Measurements from ENCODE around the gene NBPF1.
A peak's percentile ranks its signal among the peaks of the same experiment; 100 is the strongest.
"Not testable (repeated sequence)": the region's sequence is repeated elsewhere in the genome, so short reads cannot be mapped to it uniquely, and the experiment has no call there.

The NBPF1 gene

GRCh38 chr1:16641159-16641975, 28.0 kb upstream of the NBPF1 start:
- not testable (repeated sequence) for DNase-seq

DNA sequence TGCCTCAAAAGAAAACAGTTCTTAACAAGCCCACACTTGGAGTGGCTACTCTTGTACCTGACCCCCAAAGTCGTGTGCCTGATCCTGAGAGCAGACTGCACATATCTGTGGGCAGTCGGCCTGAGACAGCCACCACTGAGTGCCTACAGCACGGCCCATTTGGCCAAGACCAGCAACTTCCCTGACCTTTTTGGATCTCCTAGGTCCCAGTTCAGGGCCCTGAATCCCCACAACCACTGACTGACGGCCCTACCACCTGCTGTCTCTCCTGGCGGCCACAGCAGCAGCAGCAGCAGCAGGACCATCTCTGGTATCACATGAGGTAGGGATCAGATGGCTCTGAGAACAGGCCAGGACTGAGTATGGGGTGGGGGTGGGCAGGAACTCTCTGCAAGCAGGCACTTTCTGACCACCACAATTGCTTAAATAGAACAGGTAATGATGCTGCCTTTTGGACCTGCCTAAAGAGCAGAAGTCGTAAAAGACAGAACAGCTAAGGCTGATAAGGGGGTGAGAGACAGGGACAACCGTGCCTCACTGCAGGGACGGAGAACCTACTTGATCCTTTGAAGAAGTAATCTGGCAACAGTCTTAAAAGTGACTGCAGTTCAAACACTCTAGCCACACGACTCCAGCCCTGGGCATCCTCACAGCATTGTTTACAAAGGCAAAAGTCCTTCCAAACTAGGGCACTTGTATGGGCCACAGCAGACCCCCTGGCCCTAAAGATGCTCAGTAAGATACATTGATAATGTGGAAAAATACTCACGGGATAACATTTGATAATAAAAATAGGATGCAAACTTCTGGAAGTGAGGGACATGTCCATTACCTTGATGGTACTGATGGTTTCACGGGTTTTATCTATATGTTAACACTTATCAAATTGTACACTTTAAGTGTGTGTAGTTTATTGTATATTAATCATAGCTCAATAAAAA, 26.0 kb upstream of the NBPF1 start:
- DNase-seq = not testable (repeated sequence)

DNA sequence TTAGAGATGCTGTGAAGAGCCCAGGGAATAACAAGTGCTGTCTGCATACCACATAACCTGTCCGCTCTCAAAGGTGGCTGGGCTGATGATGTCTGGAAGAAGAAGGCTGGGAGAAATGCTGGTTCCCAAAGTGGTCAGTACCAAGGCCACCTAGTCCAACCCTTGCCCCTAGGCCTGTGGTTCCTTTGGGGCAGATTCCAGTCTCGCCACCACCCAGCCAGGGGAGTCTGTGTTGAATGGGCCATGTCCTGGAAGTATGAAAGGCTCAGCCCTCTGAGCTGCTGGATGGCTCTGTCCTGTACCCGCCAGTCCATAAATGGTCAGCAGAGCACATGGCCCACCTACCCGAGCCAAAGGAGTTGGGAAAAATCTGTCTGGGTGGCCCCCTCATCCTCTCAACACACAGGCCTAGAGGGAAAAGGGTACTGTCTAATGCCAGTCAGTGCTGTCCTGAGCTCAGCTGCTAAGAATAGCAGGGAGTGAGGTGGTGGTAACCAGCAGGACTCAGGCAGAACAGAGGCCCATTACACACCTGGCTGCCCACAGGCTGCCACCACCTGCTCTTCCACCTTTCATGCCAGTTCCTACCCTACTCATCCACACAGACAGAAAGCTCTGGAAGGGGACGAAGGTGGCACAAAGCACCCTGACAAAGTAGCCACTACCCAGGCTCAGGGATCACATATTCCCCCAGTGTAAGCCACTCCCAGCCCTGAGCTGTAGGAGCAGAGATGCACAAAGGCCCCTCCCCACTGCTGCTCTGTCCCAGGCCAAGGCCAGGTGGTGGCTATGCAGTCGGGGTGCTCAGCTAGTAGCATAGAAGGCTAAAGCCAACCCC, 24.8 kb upstream of the NBPF1 start:
- not testable (repeated sequence) for DNase-seq

DNA sequence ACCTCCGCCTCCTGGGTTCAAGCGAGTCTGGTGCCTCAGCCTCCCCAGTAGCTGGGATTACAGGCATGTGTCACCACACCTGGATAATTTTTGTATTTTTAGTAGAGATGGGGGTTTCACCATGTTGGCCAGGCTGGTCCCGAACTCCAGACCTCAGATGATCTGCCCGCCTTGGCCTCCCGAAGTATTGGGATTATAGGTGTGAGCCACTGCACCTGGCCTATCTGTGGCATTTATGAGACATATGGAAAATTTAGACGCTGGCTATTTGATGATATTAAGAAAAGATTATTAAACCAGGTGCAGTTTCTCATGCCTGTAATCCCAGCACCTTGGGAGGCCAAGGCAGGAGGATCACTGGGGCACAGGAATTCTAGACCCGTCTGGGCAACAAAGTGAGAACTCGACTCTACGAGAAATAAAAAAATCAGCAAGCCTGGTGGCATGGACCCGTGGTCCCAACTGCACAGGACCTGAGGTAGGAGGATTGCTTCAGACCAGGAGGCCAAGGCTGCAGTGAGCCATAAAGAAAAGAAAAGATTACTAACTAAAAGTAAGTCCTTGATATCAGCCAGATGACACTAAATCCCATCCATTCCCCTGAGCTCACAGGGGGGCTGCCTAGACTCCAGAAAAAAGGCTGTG, 23.3 kb upstream of the NBPF1 start:
- DNase-seq = not testable (repeated sequence)

DNA sequence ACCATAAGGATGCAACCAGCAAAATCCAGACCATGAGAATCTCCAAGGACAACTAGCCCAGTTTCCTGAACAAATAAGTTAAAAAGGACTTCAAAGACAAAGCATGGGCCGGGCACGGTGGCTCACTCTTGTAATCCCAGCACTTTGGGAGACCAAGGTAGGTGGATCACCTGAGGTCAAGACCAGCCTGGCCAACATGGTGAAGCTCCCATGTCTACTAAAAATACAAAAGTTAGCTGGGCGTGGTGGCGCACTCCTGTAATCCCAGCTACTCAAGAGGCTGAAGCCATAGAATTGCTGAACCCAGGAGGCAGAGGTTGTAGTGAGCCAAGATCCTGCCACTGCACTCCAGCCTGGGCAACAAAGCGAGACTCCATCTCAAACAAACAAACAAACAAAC, 22.6 kb upstream of the NBPF1 start:
- DNase-seq = not testable (repeated sequence)

GRCh38 chr1:16633540-16634282, 20.3 kb upstream of the NBPF1 start:
- DNase-seq = not testable (repeated sequence)

DNA sequence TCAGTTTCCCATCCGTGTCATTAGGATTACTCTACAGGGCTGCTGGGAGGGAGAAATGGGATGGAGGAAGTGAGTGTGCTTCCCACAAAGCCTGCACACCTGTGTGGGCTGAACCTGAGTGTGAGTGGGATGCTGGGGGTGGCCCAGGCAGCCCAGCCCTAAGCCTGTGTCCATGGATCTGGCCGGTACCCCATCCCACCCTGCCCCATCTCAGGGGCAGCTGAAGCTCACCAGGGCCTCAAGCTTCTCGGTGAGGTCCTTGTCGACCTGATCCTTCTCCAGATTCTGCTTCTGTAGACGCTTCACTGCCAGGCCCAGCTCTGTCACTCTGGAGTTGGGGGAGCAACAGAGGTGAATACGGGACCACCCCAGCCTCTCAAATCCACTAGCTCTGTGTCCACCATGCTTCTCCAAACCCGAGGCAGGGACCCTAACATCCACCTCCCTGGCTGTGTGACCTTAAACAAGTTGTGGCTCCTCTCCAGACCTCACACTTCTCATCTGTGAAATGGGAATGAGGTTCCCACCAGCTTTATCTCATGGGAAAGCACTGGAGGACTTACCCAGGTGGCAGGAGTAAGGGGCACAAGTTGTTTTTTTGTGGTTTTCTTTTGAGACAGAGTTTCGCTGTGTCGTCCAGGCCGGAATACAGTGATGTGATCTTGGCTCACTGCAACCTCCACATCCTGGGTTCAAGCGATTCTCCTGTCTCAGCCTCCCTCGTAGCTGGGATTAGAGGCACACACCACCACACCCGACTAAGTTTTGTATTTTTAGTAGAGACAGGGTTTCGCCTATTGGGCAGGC, 18.9 kb upstream of the NBPF1 start:
- DNase-seq = not testable (repeated sequence)

- no peak for DNase-seq
Observed at GRCh38 chr1:16631248-16632043, 18.1 kb upstream of the NBPF1 start.

DNA sequence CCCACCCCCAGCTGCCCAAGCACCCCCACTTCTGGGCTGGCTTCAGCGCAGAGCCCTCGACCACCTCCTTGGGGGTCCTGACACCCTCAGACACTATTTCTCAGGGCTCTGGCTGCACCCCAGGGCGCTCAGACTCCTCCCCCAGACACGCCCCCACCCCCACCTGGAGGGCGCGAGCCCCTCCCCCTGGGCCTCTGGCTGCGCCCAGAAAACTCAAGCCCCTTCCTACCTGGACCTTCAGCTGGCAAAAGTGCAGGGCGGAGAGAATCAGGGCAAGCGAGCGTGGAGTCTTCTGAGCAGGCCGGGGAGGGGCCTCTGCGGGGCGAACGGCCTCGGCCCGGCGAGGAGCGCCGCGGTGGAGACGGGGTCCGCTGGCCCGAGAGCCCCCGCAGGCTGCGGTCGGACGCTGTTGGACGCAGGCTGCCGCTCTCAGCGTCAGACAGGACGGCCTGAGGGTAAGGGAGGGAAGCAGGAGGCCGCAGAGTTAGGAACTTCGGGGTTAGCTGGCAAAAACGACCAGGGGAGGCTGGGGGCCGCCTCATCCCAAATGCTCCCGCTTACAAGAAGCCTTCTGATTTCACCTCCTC, 17.4 kb upstream of the NBPF1 start:
- no peak for DNase-seq

- not testable (repeated sequence) for DNase-seq
Observed at GRCh38 chr1:16629916-16630530, 16.7 kb upstream of the NBPF1 start.

- no peak for DNase-seq
Observed at GRCh38 chr1:16628361-16629111, 15.2 kb upstream of the NBPF1 start.

- DNase-seq = not testable (repeated sequence)
Observed at GRCh38 chr1:16626409-16626983, 13.1 kb upstream of the NBPF1 start.

DNA sequence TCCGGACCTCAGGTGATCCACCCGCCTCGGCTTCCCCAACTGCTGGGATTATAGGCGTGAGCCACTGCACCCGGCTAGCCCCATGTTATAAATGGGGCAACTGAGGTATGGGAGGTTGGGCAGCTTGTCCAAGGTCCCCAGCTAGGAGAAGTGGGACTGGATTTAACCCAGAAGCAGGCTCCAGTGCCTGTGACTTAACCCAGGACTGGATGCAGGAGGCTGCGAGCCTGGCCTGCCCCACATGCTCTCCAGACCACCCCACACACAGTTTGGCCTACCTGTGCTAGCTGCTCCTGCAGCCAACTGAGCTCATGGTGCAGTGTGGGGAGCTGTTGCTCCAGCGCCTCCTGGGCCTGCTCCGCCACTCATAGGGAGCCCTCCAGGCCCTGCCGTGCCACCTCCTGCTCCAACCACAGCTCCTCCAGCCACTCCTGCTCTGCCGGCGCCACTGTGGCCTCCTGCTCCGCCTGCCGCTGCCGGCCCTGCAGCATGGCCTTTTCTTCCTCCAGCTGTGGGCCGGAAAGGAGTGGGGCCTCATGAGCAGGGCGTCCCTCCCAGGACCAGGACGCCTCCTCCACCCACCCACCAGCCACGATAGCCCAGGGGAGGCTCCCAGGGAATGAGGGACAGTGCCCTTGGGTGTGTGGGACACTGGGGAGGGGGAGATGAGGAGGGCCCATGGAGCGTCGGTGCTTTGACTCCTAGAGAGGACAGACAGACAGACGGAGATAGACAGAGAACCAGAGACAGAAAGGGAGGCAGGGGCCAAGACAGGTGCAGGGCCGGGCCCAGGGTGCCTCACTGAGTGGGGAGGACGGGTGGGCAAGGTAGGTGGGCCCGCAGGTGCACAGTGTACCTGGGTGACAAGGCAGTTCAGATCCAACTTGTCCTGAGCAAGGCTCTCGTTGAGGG, 12.4 kb upstream of the NBPF1 start:
- DNase-seq = no peak

DNA sequence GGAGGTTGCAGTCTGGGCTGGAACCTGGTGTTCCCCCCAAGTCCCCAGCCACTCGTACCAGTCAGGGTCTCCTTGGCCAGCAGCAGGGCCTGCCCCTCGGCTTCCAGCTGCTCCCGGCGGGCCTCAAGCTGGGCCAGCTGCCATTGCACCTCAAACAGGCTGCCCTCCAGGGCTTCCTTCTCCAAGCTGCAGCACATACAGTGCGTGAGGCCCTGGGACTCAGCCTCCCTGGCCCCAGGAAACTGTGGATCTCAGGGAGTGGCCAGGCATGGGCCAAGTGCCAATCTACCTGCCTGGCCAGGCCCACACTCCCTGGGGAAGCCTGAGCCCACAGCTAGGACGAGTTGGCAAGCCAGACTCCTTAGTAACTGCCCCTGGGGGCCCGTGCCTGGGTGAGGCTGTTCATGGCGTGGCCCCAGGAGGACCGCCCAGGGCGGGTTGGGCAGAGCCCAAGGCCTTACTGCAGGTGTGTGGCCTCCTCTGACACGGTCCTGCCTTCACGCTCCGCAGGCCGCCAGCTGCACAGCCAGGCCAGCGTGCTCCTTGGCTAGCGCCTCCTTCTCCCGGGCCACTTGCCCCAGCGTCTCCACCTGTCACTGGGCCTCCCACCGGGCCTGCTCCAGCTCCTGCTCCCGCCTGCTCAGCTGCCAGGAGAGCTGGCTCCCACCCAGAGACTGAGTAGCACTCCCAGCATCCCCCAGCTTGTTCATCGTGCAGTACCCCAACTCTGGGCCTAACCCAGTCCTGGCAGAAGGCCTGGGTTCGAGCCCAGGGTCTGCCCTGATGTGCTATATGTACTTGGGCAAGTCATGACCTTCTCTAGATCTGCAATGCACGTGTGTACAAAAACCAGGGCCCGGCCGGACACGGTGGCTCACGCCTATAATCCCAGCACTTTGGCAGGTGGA, 10.7 kb upstream of the NBPF1 start:
- peak; percentile 100 for DNase-seq

DNA sequence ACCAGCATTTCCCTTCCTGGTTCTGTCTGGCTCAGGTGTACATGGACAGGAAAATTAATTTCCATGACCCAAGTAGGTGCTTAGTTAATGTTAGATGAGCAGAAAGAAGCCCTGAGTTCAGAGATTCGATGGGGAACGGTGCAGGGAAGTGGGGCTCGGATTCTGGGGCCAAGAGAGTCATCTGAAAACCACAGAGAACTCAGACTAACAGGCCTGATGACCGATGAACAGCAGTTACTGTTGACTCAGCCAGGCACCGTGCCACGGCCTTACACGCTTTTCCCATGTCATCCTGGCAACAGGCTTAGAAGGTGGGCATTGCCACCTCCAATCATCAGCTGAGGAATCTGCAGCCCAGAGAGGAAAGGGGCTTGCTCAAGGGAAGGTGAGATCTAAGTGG, 10.0 kb upstream of the NBPF1 start:
- DNase-seq = peak; percentile 29
